Right lobe of liver (tissue), 4 donors: ENCODE results near the gene ABCC3.
A peak's percentile ranks its signal among the peaks of the same experiment; 100 is the strongest.

Source experiments
- POLR2A ChIP-seq: fragments of 450-650 bp; IDR thresholded peaks from one replicate; pipeline ENCODE4 v1.6.1; 2017; ENCODE audit warnings: antibody characterized with exemption, mild to moderate bottlenecking
- TF ChIP-seq, protein P1 (sequence below), 4 donors: fragments of 200-600 bp in 3 of 4; fragments of 450-650 bp in 1 of 4; IDR thresholded peaks; one replicate each; pipeline versions ENCODE4 v1.5.1 to v1.8.0; 2016 to 2022; ENCODE audit warnings: antibody characterized with exemption in 4 of 4, mild to moderate bottlenecking in 2 of 4
- donor health status: DM: no; HTN: no; CAD: no.
- donor health status: DM: no; HTN: no; CAD: no.
- donor health status: DM: no; HTN: yes; CAD: no.

DNA sequence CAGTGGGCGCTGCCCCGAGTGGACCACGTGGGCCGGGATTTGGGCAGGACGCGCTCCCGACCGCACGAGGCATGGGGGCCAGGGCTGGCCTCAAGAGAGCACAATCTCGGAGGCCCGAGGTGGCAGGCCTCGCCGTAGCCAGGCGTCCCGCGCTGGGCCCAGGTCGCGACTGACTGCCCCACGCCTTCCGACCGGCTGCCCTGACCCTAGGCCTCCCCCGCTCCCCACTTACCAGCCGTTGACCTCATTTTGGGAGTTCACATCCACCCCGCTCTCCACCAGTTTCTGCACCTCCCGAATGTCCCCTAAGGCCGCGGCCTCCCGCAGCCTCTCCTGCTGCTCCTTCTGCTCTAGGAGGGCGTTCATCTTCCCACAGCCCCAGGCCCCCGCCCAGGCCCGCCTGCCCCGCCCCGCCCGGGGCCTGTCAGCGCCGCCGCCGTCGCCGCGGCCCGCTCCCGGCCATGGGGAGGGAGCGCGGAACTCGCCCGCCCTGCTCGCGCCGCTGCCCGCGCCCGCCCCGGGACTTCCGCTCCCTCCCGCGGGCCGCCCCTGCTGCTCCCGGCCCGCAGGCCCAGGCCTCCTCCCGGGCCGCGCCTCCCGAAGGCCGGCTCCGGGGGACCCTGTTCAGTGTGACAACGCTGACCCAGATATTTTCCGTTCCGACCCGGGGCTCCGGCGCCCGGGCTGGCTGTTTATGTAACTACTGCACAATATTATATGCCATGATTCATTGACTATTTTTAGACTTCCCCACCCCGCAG is 72.8 kb downstream of the ABCC3 start, which contains the start of gene ANKRD40:
- TF ChIP-seq, protein P1, sequence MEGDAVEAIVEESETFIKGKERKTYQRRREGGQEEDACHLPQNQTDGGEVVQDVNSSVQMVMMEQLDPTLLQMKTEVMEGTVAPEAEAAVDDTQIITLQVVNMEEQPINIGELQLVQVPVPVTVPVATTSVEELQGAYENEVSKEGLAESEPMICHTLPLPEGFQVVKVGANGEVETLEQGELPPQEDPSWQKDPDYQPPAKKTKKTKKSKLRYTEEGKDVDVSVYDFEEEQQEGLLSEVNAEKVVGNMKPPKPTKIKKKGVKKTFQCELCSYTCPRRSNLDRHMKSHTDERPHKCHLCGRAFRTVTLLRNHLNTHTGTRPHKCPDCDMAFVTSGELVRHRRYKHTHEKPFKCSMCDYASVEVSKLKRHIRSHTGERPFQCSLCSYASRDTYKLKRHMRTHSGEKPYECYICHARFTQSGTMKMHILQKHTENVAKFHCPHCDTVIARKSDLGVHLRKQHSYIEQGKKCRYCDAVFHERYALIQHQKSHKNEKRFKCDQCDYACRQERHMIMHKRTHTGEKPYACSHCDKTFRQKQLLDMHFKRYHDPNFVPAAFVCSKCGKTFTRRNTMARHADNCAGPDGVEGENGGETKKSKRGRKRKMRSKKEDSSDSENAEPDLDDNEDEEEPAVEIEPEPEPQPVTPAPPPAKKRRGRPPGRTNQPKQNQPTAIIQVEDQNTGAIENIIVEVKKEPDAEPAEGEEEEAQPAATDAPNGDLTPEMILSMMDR (IDR thresholded peaks at IDR 0.05), result no peak
- TF ChIP-seq POLR2A, result peak; percentile 80
